Raji (cell line): ENCODE measurements around the gene MBP.

Experiments
- POLR2A ChIP-seq: IDR thresholded peaks from 2 replicates; pipeline ENCODE4 v1.6.1; 2011; ENCODE audit warnings: low read depth, low read length, control low read depth; ENCODE audit not compliant: insufficient read depth

MBP gene

DNA sequence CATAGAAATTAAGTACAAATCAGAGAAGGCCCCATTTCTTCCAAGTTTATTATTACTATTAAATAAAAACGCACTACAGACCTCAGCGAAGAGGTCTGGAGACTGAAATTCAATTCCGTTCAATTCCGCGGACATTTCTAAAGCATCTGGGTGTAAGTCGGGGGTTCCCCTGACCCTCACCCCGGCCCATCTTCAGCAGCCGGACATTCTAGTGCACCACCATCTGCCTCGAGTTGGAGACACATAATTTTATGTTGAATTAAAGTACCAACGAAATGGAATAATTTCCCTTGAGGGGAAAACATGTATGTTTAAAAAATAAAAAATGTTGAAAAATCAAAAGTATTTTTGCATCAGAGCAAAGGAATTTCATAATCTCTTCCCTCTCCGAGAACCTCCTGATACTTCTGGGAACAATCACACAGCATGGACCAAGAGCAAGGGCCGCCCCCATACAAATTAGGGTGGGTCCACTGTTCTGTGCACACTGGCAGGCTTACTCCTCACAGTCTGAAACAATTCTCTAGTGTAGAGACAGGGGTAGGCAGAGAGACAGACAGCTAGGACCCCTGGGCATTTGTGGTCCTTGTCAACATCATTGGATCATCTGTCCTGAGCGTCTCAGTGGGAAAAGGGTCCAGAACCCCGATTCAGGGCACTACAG, 29.3 kb downstream of the MBP start:
- no peak for TF ChIP-seq POLR2A

GRCh38 chr18:77102259-77103040, 30.1 kb downstream of the MBP start:
- no peak for TF ChIP-seq POLR2A

DNA sequence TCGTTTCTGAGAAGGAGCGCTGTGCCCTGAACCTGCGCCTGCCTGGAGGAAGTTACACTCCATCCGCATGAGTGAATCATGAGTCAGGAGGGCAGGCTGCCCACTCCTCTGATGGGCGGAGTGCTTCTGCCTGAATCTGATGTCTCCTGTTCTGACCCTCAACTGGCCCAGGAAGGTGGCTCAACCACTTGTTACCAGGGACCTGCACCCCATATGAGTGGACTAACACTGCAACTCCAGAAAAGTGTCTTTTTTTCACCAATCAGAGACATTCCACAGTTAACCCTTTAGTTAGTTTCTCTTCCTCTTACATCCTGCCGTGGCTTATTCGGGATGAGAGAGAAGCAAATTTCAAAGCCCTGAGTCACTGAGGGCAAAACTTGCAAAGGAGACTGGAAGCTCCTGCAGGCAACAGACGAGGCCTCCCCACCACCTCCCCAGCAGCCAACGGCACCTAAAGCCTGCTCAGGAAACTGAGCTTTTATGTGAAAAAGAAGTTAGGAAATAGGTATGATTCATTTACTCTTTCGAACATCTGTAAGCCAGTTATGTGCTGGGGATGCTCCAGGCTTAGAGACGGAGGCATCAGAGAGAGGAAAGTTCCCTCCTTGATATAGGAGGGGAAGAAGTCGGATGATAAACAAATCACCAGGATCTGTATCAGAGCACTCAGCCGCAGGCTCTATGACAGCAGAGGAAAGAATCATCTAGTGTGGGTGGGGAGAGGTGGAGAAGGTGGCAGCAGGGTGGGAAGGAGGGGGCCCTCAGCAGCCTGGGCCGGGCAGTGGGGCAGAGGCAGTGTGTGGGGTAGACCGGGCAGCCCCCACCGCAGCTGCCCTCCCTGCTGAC, 30.9 kb downstream of the MBP start:
- TF ChIP-seq POLR2A: no peak

- no peak for TF ChIP-seq POLR2A
Observed at GRCh38 chr18:77100751-77101355, 31.7 kb downstream of the MBP start.

- TF ChIP-seq POLR2A: no peak
Observed at GRCh38 chr18:77099485-77100370, 32.9 kb downstream of the MBP start.

- TF ChIP-seq POLR2A: no peak
Observed at GRCh38 chr18:77098538-77099174, 33.9 kb downstream of the MBP start.

DNA sequence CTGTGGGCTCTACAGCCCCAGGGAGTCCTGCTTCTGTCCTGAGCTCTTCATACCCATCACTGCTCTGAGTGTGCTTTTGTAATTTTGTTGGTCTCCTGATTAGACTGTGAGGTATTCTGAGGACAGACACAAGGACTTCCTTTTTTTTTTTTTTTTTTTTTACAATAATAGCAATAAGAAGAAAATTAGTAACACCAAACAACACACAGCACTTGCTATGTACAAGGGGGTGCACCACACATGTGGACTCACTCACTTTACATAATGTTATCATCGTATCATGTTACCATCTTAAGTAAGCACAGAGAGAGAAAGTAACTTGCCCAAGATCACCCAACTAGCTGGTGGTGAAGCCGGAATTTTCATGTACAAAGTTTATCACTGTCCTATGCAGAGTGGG, 34.6 kb downstream of the MBP start:
- TF ChIP-seq POLR2A: no peak

DNA sequence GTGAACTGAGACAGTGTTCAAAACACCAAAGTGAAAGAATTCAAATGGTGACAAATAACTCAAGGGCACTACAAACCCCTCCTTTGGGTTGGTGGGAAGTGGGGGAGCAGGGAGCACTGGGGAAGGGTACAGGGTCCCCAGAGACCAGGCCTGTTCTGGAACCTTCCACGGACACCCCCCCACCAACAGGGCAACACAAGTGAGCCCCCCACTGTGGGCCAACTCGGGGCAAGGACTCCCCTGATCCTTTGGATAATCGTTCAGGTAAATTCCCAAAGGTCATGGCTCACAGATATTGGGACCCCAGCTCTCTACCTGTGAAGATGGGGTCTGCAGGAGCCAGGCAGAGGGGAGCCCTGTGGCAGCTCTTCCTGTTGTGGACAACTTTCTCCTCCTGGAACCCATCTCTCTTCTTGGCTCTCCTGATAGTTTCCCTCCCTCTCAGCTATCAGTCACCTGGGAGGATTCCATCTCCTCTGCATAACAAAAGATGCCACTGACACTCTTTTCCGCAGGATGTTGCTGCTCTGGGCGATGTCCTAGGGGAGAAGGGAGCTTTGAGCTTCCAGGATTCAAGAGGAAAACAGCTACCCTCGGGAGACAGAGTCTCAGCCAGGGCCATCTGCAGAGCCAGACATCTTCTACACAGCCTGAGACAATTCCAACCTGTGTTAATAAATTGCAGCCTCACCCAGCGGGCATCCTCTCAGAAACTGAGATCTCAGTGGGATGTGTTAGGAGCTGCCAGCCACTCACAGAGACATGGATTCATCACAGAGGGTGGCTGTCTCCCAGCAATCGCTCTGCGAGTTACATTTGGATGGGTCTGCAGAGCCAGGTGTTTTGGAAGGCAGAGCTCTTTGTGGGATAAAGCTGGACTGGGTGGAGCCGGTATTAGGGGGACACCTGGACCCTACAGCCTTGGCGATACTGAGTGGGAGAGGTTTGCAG, 35.4 kb downstream of the MBP start:
- no peak for TF ChIP-seq POLR2A

- no peak for TF ChIP-seq POLR2A
Observed at GRCh38 chr18:77095391-77096371, 36.9 kb downstream of the MBP start.

DNA sequence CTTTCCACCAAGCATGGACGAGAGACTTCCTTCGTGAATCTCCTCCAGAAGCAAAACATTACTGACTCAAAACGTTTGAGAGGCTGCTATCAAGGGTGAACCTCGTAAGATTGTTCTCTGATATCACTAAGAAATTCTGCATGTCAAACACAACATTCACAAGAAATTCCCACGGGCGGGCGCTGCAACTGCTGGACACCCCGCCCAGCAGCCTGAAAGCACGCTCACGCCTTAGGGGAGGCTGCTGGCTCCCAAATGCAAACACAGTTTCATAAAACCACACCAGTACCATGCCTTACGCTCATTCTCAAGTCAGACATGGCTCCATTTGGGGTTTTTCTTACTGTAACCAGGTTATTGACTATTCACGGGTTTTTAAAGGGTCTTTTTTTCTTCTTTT, 39.0 kb downstream of the MBP start:
- no peak for TF ChIP-seq POLR2A

- no peak for TF ChIP-seq POLR2A
Observed at GRCh38 chr18:77093067-77093430, 39.5 kb downstream of the MBP start.

GRCh38 chr18:77092104-77093066, 40.2 kb downstream of the MBP start:
- no peak for TF ChIP-seq POLR2A
